GM23338 (cell line): Measurements from ENCODE around the gene CD59. TPM values are rescaled to one million over a fixed set of nuclear protein-coding genes. Genes with fewer than 3 reads are reported as not detected.

Experiments
- ATAC-seq: fragments of 200-7000 bp; cut with Tn5 transposase; 3 replicates; pipeline ENCODE4 v1.9.1; 2020
- DNase-seq: peaks from one replicate; pipeline ENCODE4 v3.0.0-alpha.2; 2015; ENCODE audit warnings: low spot score
- H2AFZ ChIP-seq: fragments of 200-600 bp; sonication (generic); 2 replicates; pipeline ENCODE4 v1.8.0; 2016; ENCODE audit warnings: antibody characterized with exemption, mild to moderate bottlenecking, moderate library complexity
- H3F3A ChIP-seq: fragments of 200-600 bp; sonication (generic); replicated peaks from 2 replicates; pipeline ENCODE4 v1.8.0; 2017; ENCODE audit warnings: antibody characterized with exemption, mixed run types, low read depth
- H3K27ac ChIP-seq: fragments of 200-600 bp; sonication (generic); 2 replicates; pipeline ENCODE4 v1.6.1; 2016; ENCODE audit warnings: low read depth
- H3K27me3 ChIP-seq: fragments of 200-600 bp; sonication (generic); 2 replicates; pipeline ENCODE4 v1.8.0; 2016; ENCODE audit warnings: mild to moderate bottlenecking, mixed run types, moderate library complexity; ENCODE audit not compliant: insufficient read depth
- H3K36me3 ChIP-seq: fragments of 200-600 bp; sonication (generic); 2 replicates; pipeline ENCODE4 v1.8.0; 2016; ENCODE audit warnings: mild to moderate bottlenecking; ENCODE audit not compliant: insufficient read depth
- H3K4me1 ChIP-seq: fragments of 200-600 bp; sonication (generic); 2 replicates; pipeline ENCODE4 v1.8.0; 2016; ENCODE audit warnings: mild to moderate bottlenecking, moderate library complexity; ENCODE audit not compliant: insufficient read depth
- H3K4me2 ChIP-seq: fragments of 200-600 bp; sonication (generic); 2 replicates; pipeline ENCODE4 v1.7.1; 2017; ENCODE audit warnings: mixed run types
- H3K4me3 ChIP-seq: fragments of 200-600 bp; sonication (generic); 2 replicates; pipeline ENCODE4 v1.6.1; 2016; ENCODE audit warnings: mixed run types
- H3K79me2 ChIP-seq: fragments of 200-600 bp; sonication (generic); replicated peaks from 2 replicates; pipeline ENCODE4 v1.8.0; 2017; ENCODE audit warnings: mild to moderate bottlenecking; ENCODE audit not compliant: insufficient read depth
- H3K9me2 ChIP-seq: fragments of 200-600 bp; sonication (generic); 2 replicates; pipeline ENCODE4 v1.8.0; 2017; ENCODE audit not compliant: insufficient read depth
- H4K20me1 ChIP-seq: fragments of 200-600 bp; sonication (generic); replicated peaks from 2 replicates; pipeline ENCODE4 v1.8.0; 2017; ENCODE audit warnings: mild to moderate bottlenecking; ENCODE audit not compliant: insufficient read depth
- H3K27ac Mint-ChIP-seq: 2 replicates; pipeline ENCODE4 v1.8.0; 2020; ENCODE audit warnings: inconsistent platforms, mild to moderate bottlenecking, moderate library complexity, mixed read lengths
- H3K27me3 Mint-ChIP-seq: 3 replicates; pipeline ENCODE4 v1.8.0; 2022; ENCODE audit warnings: low read depth, mild to moderate bottlenecking, moderate library complexity, mixed read lengths, inconsistent platforms; ENCODE audit not compliant: insufficient read depth, poor library complexity
- H3K36me3 Mint-ChIP-seq: 3 replicates; pipeline ENCODE4 v1.8.0; 2021; ENCODE audit warnings: low read depth, mild to moderate bottlenecking, inconsistent platforms, moderate library complexity, mixed read lengths
- H3K4me1 Mint-ChIP-seq: 3 replicates; pipeline ENCODE4 v1.8.0; 2020; ENCODE audit warnings: mild to moderate bottlenecking, inconsistent platforms, mixed read lengths
- H3K4me3 Mint-ChIP-seq: 3 replicates; pipeline ENCODE4 v1.8.0; 2021; ENCODE audit warnings: moderate library complexity, mild to moderate bottlenecking, inconsistent platforms, mixed read lengths
- H3K9me3 Mint-ChIP-seq: 3 replicates; pipeline ENCODE4 v1.8.0; 2020; ENCODE audit warnings: moderate library complexity, mild to moderate bottlenecking, inconsistent platforms, mixed read lengths
- CREB1 ChIP-seq: fragments of 250-450 bp; sonication (Bioruptor Pico); IDR thresholded peaks from 2 replicates; pipeline ENCODE4 v1.5.0; 2020; ENCODE audit warnings: low read depth, mild to moderate bottlenecking, moderate library complexity
- EZH2 ChIP-seq: fragments of 200-600 bp; sonication (generic); IDR thresholded peaks from one replicate; pipeline ENCODE4 v1.8.0; 2017; ENCODE audit warnings: antibody characterized with exemption, mild to moderate bottlenecking, low read depth; ENCODE audit not compliant: unreplicated experiment
- EZH2phosphoT487 ChIP-seq: fragments of 200-600 bp; sonication (generic); IDR thresholded peaks from one replicate; pipeline ENCODE4 v1.8.1; 2018; ENCODE audit warnings: antibody characterized with exemption; ENCODE audit not compliant: unreplicated experiment
- JUNB ChIP-seq: IDR thresholded peaks from one replicate; pipeline ENCODE4 v1.6.1; 2016; ENCODE audit warnings: antibody characterized with exemption; ENCODE audit not compliant: unreplicated experiment
- NANOG ChIP-seq: IDR thresholded peaks from 2 replicates; pipeline ENCODE4 v1.6.1; 2016; ENCODE audit warnings: antibody characterized with exemption, borderline replicate concordance
- POLR2AphosphoS5 ChIP-seq: IDR thresholded peaks from 2 replicates; pipeline ENCODE4 v1.6.1; 2016; ENCODE audit warnings: antibody characterized with exemption, low read depth
- STAT1 ChIP-seq: IDR thresholded peaks from one replicate; pipeline ENCODE4 v1.6.1; 2016; ENCODE audit warnings: antibody characterized with exemption; ENCODE audit not compliant: unreplicated experiment
- ZNF114 ChIP-seq: fragments of 250-450 bp; sonication (Bioruptor Pico); IDR thresholded peaks from 2 replicates; pipeline ENCODE4 v1.5.0; 2020; ENCODE audit warnings: mild to moderate bottlenecking, moderate library complexity
- ZNF331 ChIP-seq: fragments of 250-450 bp; sonication (Bioruptor Pico); IDR thresholded peaks from 2 replicates; pipeline ENCODE4 v1.5.0; 2020; ENCODE audit warnings: low read depth, mild to moderate bottlenecking, moderate library complexity
- polyA plus RNA-seq: library from polyadenylated mRNA; unstranded; fragments of >200 nt; fragmentation: Nextera tagmentation; extraction: Ambion mirVana; gene quantifications from 2 replicates; pipeline ENCODE4 v1.2.1, GENCODE V29; 2016
- total RNA-seq: library from RNA; depleted of rRNA; stranded (reverse); fragments of >200 nt; shearing (Covaris generic); gene quantifications from 2 replicates; pipeline ENCODE4 v1.2.3, GENCODE V29; 2014
- TF ChIP-seq, protein P1 (sequence below): IDR thresholded peaks from 2 replicates; pipeline ENCODE4 v1.6.1; 2016; ENCODE audit warnings: antibody characterized with exemption
- TF ChIP-seq, protein P2 (sequence below): fragments of 250-450 bp; sonication (Bioruptor Pico); IDR thresholded peaks from 2 replicates; pipeline ENCODE4 v1.5.0; 2020; ENCODE audit warnings: mild to moderate bottlenecking, moderate library complexity
- TF ChIP-seq, protein P3 (sequence below): IDR thresholded peaks from one replicate; pipeline ENCODE4 v1.6.1; 2018; ENCODE audit warnings: antibody characterized with exemption; ENCODE audit not compliant: unreplicated experiment
- TF ChIP-seq, protein P4 (sequence below), 2 experiments: fragments of 200-600 bp in 1 of 2; sonication (generic) in 1 of 2; conservative IDR thresholded peaks; 2 replicates each; pipeline versions ENCODE4 v1.5.1 to v1.6.1; 2016 to 2017; ENCODE audit warnings: antibody characterized with exemption in 2 of 2, low read depth in 2 of 2, mild to moderate bottlenecking in 2 of 2, moderate library complexity in 1 of 2

Gene CD59
- total and polyA plus RNA-seq, 2 experiments from 2014 or later, result 41.5 to 86.6 TPM

DNA sequence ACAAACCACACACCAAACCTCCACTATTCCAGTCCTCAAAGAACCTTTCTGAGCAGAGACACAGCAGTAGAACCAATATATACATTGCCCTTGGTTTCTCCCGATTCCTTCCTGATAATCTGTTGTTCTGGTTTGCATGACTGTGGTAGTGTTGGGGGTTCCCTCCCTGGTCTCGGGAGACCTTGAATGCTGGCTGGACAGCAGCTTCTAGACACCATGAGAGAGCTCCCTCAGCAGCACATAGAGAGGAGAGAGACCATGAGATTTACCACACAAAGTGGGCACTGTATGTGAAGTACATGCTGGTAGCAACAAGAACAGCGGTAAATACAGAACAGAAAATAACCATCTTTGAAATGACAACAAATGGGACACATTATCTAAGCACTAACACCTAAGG is 38.2 kb downstream of the CD59 start:
- Mint-ChIP-seq H3K27me3 (peaks cover 12% of the 10 kb centered on the region), H3K9me3 (no peaks in the 10 kb centered on the region; the same call in 2 of the 3 replicates), H3K4me1 (peaks cover 25% of the 10 kb centered on the region), H3K4me3 (no peak overlapping the region), H3K27ac (no peak overlapping the region), H3K36me3 (no peaks in the 10 kb centered on the region)
- Histone ChIP-seq H3K36me3 (no peaks in the 10 kb centered on the region), H2AFZ (no peak overlapping the region), H3K4me2 (no peak overlapping the region), H3K4me3 (no peak overlapping the region), H4K20me1 (no peaks in the 10 kb centered on the region), H3K27ac (no peak overlapping the region), H3F3A (no peaks in the 10 kb centered on the region), H3K79me2 (no peaks in the 10 kb centered on the region), H3K27me3 (peaks cover 10% of the 10 kb centered on the region), H3K9me2 (0 out of 2 replicates have a peak, but pooled peaks cover 4% of the 10 kb centered on the region), H3K4me1 (peaks cover 20% of the 10 kb centered on the region)
- no peak for TF ChIP-seq CREB1 (CRISPR knock-in tag)
- TF ChIP-seq NANOG, result no peak
- no peak for TF ChIP-seq JUNB
- TF ChIP-seq, protein P1, sequence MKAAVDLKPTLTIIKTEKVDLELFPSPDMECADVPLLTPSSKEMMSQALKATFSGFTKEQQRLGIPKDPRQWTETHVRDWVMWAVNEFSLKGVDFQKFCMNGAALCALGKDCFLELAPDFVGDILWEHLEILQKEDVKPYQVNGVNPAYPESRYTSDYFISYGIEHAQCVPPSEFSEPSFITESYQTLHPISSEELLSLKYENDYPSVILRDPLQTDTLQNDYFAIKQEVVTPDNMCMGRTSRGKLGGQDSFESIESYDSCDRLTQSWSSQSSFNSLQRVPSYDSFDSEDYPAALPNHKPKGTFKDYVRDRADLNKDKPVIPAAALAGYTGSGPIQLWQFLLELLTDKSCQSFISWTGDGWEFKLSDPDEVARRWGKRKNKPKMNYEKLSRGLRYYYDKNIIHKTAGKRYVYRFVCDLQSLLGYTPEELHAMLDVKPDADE, result no peak
- no peak for TF ChIP-seq ZNF331 (CRISPR knock-in tag)
- TF ChIP-seq, protein P2, sequence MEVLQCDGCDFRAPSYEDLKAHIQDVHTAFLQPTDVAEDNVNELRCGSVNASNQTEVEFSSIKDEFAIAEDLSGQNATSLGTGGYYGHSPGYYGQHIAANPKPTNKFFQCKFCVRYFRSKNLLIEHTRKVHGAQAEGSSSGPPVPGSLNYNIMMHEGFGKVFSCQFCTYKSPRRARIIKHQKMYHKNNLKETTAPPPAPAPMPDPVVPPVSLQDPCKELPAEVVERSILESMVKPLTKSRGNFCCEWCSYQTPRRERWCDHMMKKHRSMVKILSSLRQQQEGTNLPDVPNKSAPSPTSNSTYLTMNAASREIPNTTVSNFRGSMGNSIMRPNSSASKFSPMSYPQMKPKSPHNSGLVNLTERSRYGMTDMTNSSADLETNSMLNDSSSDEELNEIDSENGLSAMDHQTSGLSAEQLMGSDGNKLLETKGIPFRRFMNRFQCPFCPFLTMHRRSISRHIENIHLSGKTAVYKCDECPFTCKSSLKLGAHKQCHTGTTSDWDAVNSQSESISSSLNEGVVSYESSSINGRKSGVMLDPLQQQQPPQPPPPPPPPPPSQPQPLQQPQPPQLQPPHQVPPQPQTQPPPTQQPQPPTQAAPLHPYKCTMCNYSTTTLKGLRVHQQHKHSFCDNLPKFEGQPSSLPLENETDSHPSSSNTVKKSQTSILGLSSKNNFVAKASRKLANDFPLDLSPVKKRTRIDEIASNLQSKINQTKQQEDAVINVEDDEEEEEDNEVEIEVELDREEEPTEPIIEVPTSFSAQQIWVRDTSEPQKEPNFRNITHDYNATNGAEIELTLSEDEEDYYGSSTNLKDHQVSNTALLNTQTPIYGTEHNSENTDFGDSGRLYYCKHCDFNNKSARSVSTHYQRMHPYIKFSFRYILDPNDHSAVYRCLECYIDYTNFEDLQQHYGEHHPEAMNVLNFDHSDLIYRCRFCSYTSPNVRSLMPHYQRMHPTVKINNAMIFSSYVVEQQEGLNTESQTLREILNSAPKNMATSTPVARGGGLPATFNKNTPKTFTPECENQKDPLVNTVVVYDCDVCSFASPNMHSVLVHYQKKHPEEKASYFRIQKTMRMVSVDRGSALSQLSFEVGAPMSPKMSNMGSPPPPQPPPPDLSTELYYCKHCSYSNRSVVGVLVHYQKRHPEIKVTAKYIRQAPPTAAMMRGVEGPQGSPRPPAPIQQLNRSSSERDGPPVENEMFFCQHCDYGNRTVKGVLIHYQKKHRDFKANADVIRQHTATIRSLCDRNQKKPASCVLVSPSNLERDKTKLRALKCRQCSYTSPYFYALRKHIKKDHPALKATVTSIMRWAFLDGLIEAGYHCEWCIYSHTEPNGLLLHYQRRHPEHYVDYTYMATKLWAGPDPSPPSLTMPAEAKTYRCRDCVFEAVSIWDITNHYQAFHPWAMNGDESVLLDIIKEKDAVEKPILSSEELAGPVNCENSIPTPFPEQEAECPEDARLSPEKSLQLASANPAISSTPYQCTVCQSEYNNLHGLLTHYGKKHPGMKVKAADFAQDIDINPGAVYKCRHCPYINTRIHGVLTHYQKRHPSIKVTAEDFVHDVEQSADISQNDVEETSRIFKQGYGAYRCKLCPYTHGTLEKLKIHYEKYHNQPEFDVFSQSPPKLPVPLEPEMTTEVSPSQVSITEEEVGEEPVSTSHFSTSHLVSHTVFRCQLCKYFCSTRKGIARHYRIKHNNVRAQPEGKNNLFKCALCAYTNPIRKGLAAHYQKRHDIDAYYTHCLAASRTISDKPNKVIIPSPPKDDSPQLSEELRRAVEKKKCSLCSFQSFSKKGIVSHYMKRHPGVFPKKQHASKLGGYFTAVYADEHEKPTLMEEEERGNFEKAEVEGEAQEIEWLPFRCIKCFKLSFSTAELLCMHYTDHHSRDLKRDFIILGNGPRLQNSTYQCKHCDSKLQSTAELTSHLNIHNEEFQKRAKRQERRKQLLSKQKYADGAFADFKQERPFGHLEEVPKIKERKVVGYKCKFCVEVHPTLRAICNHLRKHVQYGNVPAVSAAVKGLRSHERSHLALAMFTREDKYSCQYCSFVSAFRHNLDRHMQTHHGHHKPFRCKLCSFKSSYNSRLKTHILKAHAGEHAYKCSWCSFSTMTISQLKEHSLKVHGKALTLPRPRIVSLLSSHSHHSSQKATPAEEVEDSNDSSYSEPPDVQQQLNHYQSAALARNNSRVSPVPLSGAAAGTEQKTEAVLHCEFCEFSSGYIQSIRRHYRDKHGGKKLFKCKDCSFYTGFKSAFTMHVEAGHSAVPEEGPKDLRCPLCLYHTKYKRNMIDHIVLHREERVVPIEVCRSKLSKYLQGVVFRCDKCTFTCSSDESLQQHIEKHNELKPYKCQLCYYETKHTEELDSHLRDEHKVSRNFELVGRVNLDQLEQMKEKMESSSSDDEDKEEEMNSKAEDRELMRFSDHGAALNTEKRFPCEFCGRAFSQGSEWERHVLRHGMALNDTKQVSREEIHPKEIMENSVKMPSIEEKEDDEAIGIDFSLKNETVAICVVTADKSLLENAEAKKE, result no peak
- TF ChIP-seq EZH2, result no peak
- no peak for TF ChIP-seq POLR2AphosphoS5
- no peak for TF ChIP-seq EZH2phosphoT487
- TF ChIP-seq ZNF114 (CRISPR knock-in tag), result no peak
- TF ChIP-seq STAT1, result no peak
- TF ChIP-seq, protein P3, sequence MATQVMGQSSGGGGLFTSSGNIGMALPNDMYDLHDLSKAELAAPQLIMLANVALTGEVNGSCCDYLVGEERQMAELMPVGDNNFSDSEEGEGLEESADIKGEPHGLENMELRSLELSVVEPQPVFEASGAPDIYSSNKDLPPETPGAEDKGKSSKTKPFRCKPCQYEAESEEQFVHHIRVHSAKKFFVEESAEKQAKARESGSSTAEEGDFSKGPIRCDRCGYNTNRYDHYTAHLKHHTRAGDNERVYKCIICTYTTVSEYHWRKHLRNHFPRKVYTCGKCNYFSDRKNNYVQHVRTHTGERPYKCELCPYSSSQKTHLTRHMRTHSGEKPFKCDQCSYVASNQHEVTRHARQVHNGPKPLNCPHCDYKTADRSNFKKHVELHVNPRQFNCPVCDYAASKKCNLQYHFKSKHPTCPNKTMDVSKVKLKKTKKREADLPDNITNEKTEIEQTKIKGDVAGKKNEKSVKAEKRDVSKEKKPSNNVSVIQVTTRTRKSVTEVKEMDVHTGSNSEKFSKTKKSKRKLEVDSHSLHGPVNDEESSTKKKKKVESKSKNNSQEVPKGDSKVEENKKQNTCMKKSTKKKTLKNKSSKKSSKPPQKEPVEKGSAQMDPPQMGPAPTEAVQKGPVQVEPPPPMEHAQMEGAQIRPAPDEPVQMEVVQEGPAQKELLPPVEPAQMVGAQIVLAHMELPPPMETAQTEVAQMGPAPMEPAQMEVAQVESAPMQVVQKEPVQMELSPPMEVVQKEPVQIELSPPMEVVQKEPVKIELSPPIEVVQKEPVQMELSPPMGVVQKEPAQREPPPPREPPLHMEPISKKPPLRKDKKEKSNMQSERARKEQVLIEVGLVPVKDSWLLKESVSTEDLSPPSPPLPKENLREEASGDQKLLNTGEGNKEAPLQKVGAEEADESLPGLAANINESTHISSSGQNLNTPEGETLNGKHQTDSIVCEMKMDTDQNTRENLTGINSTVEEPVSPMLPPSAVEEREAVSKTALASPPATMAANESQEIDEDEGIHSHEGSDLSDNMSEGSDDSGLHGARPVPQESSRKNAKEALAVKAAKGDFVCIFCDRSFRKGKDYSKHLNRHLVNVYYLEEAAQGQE, result no peak
- TF ChIP-seq, protein P4, sequence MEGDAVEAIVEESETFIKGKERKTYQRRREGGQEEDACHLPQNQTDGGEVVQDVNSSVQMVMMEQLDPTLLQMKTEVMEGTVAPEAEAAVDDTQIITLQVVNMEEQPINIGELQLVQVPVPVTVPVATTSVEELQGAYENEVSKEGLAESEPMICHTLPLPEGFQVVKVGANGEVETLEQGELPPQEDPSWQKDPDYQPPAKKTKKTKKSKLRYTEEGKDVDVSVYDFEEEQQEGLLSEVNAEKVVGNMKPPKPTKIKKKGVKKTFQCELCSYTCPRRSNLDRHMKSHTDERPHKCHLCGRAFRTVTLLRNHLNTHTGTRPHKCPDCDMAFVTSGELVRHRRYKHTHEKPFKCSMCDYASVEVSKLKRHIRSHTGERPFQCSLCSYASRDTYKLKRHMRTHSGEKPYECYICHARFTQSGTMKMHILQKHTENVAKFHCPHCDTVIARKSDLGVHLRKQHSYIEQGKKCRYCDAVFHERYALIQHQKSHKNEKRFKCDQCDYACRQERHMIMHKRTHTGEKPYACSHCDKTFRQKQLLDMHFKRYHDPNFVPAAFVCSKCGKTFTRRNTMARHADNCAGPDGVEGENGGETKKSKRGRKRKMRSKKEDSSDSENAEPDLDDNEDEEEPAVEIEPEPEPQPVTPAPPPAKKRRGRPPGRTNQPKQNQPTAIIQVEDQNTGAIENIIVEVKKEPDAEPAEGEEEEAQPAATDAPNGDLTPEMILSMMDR (conservative IDR thresholded peaks at IDR 0.05; ENCODE audit: low read depth in 2 of 2), result no peak
- DNase-seq (no peak), ATAC-seq (no peak)
